ENCODE measurements around the gene PRDM1.

The PRDM1 gene

DNA sequence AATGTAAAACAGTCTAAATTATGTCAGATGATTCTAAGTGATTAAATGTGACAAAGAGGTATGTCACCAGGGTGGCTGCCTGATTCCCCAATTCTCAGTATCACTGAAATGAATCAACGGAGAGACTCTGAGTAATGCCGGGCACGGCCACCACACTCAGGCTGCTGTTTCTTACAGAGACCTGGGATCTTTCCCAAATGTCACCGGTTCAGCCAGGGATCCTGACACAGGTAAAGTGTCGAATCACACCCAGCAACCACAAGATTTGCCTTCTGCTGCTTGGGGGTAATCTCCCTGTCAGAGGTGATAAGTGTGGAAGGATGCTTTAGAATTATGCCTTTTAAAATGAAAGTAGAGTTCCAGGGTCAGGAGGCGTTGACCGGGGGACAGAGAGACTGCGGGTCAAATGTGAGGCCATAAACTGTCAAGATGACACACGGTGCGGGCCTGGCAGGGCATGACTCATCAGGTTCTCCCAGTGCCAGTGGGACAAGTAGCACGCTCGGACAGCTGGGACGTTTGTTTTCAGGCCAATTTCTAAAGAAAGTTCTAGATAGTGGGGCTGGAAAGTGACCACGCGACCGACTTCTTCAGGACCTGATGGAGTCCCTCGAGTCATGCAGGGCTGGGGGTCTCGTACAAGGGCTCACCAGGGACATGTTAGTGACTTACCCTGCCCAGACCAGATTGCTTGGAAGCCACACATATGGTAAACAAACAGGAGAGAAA is 48.9 kb downstream of the PRDM1 start:
- H3K4me3 ChIP-seq (ENCODE audit: low read depth, low read length), result no peak overlapping the region
- no peaks in the 10 kb centered on the region for H3K36me3 ChIP-seq
- peaks cover 2% of the 10 kb centered on the region; the same call in 1 of the 2 replicates for H3K4me1 ChIP-seq
- TF ChIP-seq, protein P1, sequence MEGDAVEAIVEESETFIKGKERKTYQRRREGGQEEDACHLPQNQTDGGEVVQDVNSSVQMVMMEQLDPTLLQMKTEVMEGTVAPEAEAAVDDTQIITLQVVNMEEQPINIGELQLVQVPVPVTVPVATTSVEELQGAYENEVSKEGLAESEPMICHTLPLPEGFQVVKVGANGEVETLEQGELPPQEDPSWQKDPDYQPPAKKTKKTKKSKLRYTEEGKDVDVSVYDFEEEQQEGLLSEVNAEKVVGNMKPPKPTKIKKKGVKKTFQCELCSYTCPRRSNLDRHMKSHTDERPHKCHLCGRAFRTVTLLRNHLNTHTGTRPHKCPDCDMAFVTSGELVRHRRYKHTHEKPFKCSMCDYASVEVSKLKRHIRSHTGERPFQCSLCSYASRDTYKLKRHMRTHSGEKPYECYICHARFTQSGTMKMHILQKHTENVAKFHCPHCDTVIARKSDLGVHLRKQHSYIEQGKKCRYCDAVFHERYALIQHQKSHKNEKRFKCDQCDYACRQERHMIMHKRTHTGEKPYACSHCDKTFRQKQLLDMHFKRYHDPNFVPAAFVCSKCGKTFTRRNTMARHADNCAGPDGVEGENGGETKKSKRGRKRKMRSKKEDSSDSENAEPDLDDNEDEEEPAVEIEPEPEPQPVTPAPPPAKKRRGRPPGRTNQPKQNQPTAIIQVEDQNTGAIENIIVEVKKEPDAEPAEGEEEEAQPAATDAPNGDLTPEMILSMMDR (IDR thresholded peaks at IDR 0.05; ENCODE audit: low read depth, low read length), result no peak
- no peak for DNase-seq
- no peaks in the 10 kb centered on the region for H3K9me3 ChIP-seq
- no peaks in the 10 kb centered on the region for H3K27me3 ChIP-seq

DNA sequence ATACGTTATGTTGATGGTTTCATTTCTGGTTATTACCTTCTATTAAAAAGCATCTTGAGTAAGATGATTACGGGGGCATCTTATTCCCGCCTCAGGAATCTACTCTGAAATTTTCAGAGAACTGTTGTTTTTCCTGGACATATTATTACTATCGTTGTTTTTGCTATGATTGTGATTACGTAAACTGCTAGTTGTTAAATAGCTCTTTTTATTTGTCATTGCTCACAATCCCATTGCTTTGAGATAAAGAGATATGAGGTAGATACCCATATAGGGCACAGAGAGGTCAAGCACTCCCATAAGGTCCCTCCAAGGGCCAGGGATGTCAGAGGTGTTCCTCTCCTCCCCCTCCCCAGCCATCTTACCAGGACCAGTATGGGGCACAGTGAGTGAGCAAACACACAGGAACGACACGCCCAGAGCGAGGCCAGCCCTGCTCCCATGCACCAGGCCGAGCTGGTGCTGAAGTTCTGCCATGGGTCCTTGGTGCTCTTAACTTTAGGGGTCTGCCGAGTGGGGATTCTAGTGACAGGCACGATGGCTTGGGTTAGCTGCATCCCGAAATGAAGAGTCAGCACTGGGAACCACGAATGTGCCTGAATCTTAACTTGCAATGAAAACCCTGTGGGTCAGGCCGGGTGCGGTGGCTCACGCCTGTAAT is 49.9 kb downstream of the PRDM1 start:
- no peaks in the 10 kb centered on the region for H3K4me1 ChIP-seq
- TF ChIP-seq, protein P1 (IDR thresholded peaks at IDR 0.05; ENCODE audit: low read depth, low read length), result no peak
- H3K36me3 ChIP-seq, result no peaks in the 10 kb centered on the region
- DNase-seq, result no peak
- H3K4me3 ChIP-seq (ENCODE audit: low read depth, low read length), result no peak overlapping the region
- H3K9me3 ChIP-seq, result no peaks in the 10 kb centered on the region
- H3K27me3 ChIP-seq, result no peaks in the 10 kb centered on the region

DNA sequence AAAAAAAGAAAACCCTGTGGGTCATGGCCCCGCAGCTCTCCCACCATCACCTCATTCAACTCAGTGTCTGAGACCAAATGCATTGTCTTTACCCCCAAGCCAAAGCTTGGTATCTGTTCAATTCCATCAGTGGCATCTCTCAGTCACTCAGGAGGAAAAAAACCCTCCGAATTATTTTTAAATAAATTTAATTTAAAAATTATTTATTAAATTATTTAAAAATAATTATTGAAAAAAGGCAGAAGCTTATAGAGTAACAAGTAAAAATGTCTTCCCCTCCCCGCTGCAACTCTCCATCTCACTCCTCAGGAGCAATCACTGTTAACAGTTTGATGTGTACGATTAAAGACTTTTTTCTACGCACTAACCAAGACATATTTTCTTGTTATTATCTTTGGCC is 50.7 kb downstream of the PRDM1 start:
- Histone ChIP-seq H3K4me1 (no peaks in the 10 kb centered on the region), H3K36me3 (no peaks in the 10 kb centered on the region), H3K9me3 (no peaks in the 10 kb centered on the region), H3K4me3 (ENCODE audit: low read depth, low read length) (no peak overlapping the region), H3K27me3 (no peaks in the 10 kb centered on the region)
- TF ChIP-seq, protein P1 (IDR thresholded peaks at IDR 0.05; ENCODE audit: low read depth, low read length), result no peak
- no peak for DNase-seq

DNA sequence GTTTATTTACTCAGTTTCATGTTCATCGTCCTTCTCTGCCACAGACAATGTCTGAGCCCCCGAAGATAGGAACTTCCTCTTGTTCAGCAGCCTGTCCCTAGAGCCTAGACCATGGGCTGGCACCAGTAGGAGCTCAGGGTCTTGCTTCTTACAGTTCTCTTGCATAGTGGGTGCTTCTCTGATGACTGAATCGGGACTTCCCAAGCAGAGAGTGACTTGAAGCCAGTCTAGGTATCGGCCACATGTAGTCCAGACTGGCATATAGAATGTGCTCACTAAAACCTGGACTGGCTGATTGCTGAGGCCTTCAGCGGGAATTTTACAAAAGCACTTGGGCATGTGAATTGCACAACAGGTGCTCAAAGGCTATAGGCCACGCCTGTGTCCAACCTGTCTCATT is 52.0 kb downstream of the PRDM1 start:
- DNase-seq, result no peak
- TF ChIP-seq, protein P1 (IDR thresholded peaks at IDR 0.05; ENCODE audit: low read depth, low read length), result no peak
- no peaks in the 10 kb centered on the region for H3K9me3 ChIP-seq
- no peaks in the 10 kb centered on the region for H3K4me1 ChIP-seq
- H3K36me3 ChIP-seq, result no peaks in the 10 kb centered on the region
- H3K27me3 ChIP-seq, result no peaks in the 10 kb centered on the region
- no peak overlapping the region for H3K4me3 ChIP-seq (ENCODE audit: low read depth, low read length)

DNA sequence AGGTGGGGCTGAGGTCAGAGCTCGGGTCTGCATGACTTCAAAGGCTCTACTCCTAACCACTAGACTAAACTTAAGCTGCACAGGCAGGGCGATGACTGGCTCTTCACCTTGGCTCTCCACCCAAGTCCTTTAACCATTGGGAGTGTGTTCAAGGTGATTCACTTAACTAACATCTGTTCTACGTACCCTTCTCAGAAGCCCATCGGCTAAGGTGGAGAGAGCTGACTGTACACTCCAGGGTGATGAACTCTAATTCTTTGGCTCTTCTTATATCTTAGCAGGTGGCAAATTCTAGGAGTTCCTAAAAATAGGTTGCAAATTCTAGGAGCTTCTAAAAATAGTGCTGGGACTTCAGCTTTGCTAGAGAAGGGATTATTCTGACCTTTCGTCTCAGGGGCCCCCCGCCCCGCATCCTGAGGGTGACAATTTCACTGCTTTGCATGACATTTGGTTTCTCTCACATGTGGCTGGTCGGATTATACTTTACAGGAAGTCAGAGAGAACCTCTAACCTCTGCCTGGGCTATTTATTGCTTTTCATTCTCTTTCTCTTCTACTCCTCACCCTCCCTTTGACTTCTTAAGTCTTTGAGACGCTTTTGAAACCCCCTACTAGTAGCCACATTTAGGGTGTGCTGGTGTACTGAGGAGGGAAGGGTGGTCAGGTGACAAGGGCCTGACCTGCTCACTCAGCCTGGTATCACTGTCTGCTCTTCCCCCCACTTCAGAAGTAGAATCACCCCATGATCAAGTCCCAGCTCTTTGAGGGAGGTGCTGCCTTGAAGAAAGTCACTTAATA is 55.5 kb downstream of the PRDM1 start:
- Histone ChIP-seq H3K4me3 (ENCODE audit: low read depth, low read length) (no peak overlapping the region), H3K27me3 (no peaks in the 10 kb centered on the region), H3K9me3 (no peaks in the 10 kb centered on the region), H3K4me1 (peaks cover 8% of the 10 kb centered on the region), H3K36me3 (no peaks in the 10 kb centered on the region)
- TF ChIP-seq, protein P1 (IDR thresholded peaks at IDR 0.05; ENCODE audit: low read depth, low read length), result no peak
- no peak for DNase-seq

Measured in BE2C (cell line).